OCI-LY3 (cell line): ENCODE data around the gene ELP4.

Experiments
- CTCF ChIP-seq: fragments of 200-600, 300-600 bp; sonication (generic); IDR thresholded peaks from 2 replicates; pipeline ENCODE4 v1.5.1; 2014; ENCODE audit warnings: antibody characterized with exemption, low read length, low read depth
- EZH2phosphoT487 ChIP-seq: fragments of 200-600 bp; shearing (Covaris generic); IDR thresholded peaks from 2 replicates; pipeline ENCODE4 v1.6.1; 2018; ENCODE audit warnings: antibody characterized with exemption, mixed run types, low read depth

DNA sequence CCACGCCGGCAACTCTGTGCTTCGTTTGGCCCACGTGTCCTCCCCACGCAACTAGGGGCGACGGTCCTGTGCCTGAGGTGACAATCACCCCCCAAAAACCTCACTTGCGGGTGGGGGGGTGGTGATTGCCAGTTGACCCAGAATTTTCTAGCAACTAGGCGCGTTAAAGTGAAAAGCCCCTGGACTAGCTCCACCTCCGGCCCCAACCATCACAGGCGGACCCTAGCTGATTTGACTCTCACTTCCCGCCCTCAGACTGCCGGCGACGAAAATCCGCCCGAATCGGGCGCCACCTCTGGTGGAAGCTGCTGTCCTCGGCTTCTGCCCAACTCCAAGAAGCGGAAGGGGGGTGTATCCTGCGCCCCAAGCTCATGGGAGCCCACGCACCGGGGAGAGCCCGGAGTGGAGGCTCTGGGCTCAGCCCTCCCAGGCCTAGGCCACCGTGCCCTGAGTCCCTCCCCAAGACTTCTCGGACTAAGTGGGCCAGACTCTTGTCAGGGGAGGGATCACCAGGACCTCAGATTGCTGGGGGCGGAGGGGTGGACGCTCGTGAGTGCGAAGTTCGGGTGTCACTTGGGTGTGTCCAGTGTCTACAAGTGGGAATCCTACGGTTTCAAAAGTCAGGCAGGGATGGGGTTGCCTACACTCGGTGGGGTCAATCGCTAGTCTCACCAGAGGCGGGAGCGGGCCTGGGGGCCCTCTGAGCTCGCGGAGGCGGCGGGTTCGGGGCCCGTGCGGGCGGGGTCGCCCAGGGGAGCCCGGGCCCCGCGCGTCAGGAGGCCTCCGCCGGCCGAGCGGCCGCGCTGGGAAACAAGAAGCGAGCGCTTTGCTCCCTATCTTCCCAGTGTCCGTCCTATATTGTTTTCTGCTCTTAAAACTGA, 289.2 kb downstream of the ELP4 start:
- TF ChIP-seq CTCF = no peak
- TF ChIP-seq EZH2phosphoT487 = no peak
